ENCODE measurements around the gene LTBP1.

LTBP1 gene

DNA sequence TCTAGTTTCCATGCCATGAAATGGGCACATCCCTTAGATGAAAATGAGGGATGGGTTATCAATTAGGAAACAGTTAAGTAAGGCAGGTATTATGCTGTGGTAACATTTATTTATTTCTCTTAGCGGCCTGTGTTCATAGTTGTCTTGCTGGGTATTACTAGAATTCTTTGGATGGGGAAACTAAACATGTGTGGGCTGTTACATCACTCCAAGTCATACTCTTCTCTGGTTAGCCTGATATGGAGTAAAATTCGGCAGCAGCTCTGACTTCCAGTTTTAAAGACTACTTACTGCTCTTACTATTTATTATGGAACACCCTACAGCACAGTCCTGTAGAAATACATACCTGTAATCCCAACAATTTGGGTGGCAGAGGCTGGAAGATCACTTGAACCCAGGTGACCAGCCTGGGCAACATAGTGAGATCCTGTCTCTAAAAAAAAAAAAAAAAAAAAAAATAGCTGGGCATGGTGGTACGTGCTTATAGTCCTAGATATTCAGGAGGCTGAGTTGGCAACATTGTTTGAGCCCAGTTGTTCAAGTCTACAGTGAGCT, 496.6 kb downstream of the LTBP1 start:
- DNase-seq = no peak

DNA sequence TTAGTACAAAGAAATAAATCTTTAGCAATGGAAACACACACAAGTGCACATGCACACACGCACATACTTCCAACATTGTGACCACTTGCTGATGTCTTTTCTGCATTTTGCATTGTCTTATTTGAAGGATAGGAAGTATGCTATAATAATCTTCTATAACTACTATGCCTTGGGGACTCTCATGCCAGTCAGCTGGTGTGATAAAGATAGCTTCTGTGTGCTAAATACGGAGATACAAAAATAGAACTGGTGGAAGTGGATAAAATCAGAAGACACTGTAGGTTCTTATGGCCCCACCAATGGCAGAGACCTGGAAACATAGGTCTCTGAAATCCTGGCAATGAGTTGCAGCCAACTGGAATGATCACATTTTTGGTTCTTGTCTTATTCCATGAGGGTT, 498.2 kb downstream of the LTBP1 start:
- DNase-seq = no peak

DNA sequence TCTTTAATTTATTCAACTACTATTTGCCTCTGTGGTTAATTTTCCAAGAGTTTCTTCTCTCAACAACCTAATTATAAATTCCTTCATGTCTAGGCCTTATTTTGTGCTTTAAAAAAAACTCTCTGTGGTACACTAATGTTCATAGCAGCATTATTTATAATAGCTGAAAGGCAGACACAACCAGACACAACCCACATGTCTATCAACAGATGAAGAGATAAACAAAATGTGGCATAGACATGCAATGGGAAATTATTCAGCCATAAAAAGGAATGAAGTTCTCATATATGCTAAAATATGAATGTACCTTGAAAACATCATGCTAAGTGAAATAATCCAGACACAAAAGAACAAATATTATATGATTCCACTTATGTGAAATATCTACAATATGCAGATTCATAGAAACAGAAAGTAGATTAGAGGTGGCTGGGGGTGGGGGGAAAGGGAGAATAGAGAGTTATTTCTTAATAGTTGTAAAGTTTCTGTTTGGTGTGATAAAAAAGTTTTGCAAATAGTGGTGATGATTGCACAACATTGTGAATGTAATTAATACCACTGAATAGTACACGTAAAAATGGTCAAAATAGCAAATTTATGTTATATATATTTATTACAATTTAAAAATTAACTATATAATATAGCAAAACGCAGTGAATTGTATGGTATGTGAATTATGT, 501.6 kb downstream of the LTBP1 start:
- DNase-seq = no peak
